OCI-LY3 (cell line): Measurements from ENCODE around the gene HOXB6.

Experiments used
- CTCF ChIP-seq: fragments of 200-600, 300-600 bp; sonication (generic); IDR thresholded peaks from 2 replicates; pipeline ENCODE4 v1.5.1; 2014; ENCODE audit warnings: antibody characterized with exemption, low read length, low read depth
- EZH2phosphoT487 ChIP-seq: fragments of 200-600 bp; shearing (Covaris generic); IDR thresholded peaks from 2 replicates; pipeline ENCODE4 v1.6.1; 2018; ENCODE audit warnings: antibody characterized with exemption, mixed run types, low read depth

- TF ChIP-seq CTCF (no peak), EZH2phosphoT487 (no peak)
Measured at GRCh38 chr17:48563867-48564187, 41.0 kb downstream of the HOXB6 start.
